Measurements from ENCODE around the gene CCDC106.

CCDC106 gene

DNA sequence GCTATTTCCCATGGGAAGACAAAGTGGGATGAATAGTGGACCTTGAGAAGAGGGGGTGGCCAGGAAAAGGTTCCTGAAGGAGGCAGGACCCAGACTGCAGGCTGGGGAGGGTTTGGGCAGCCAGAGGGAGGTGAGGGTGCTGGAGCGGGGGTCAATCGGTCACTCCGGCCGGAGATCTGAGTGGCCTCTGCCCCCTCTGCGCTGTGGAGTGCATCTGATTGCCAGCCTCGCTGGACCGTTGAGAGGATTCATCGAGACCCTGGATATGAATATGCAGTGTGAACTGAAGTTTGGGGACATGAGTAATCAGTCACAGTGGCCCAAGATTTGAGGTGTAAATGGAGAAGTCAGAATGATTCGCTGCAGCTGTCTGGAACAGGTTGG lies 12.7 kb upstream of the CCDC106 start:
- no peak for DNase-seq (ENCODE audit: low read depth, low spot score)
- H3K4me3 ChIP-seq (ENCODE audit: low read depth, low read length) = peak overlapping the region; percentile 100
- TF ChIP-seq, protein P1, sequence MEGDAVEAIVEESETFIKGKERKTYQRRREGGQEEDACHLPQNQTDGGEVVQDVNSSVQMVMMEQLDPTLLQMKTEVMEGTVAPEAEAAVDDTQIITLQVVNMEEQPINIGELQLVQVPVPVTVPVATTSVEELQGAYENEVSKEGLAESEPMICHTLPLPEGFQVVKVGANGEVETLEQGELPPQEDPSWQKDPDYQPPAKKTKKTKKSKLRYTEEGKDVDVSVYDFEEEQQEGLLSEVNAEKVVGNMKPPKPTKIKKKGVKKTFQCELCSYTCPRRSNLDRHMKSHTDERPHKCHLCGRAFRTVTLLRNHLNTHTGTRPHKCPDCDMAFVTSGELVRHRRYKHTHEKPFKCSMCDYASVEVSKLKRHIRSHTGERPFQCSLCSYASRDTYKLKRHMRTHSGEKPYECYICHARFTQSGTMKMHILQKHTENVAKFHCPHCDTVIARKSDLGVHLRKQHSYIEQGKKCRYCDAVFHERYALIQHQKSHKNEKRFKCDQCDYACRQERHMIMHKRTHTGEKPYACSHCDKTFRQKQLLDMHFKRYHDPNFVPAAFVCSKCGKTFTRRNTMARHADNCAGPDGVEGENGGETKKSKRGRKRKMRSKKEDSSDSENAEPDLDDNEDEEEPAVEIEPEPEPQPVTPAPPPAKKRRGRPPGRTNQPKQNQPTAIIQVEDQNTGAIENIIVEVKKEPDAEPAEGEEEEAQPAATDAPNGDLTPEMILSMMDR (IDR thresholded peaks at IDR 0.05; ENCODE audit: insufficient read depth, low read length, missing control alignments) = no peak
- POLR2A ChIA-PET = interaction anchor here (1.0 kb wide), 1 partner anchor 11 kb away, joined by 4 read pairs; the partner anchor contains the start of gene ZNF784
- CTCF ChIA-PET = interaction anchor here (1.3 to 9.1 kb wide), 5 partner anchors 11 to 31 kb away, joined by 3 to 74 read pairs (median 29); partner anchors contain the start of genes CCDC106 and ZNF784

DNA sequence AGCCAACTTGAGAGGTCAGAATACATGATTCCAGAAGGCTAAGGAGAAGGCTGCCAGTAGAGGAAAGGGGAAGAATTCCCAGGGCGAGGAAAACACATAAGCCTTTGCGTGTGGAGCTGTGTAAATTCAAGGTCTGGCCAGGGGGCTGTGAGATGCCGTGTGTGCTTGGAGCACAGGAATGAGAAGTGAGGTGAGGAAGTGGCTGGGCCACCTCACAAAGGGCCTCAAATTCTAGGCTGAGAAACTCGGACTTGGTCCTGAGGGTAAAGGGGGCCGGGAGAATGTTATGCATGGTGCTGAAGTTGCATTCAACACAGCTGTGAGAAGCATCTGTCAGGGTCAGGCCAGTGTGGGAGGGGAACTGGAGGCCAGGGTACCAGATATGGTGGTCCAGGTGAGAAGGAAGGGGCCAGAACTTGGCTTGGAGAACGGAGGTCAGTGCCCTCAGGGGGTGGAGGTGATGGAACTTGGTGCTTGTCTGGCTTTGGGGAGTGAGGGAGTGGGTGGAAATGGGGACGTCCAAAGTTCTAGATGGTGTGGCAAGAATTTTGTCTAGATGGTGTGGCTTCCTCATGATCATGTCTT lies 12.1 kb upstream of the CCDC106 start:
- TF ChIP-seq, protein P1 (IDR thresholded peaks at IDR 0.05; ENCODE audit: insufficient read depth, low read length, missing control alignments) = no peak
- CTCF ChIA-PET = interaction anchor here (1.3 to 9.1 kb wide), 6 partner anchors 10 to 32 kb away, joined by 3 to 74 read pairs (median 10); partner anchors contain the start of genes CCDC106, ZNF784 and ZNF865
- H3K4me3 ChIP-seq (ENCODE audit: low read depth, low read length) = peak overlapping the region; percentile 100
- POLR2A ChIA-PET = no interaction called here
- DNase-seq (ENCODE audit: low read depth, low spot score) = no peak

DNA sequence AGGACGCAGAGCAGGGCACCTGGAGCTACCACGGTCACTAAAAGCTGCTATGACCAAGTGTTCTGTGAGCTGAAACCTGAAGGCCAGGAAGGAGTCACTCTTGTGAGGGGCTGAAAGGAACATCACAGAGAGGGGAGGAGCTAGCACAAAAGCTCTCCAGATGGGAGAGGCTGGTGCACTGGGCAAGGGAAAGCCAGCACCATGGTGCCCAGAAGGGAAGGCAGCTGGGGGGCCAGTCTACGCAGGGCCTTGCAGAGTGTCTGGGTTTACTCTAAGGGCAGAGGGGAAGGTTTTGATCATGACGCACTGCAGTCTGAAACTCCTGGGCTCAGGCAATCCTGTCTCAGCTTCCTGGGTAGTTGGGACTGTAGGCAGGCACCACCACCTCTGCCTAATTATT lies 11.3 kb upstream of the CCDC106 start:
- TF ChIP-seq, protein P1 (IDR thresholded peaks at IDR 0.05; ENCODE audit: insufficient read depth, low read length, missing control alignments) = no peak
- ChIA-PET POLR2A (interaction anchor here (0.8 to 1.6 kb wide), 2 partner anchors 12 to 506 kb away, joined by 3 to 5 read pairs; partner anchors contain the start of gene ZNF784), CTCF (interaction anchor here (1.1 to 9.1 kb wide), 6 partner anchors 10 to 122 kb away, joined by 4 to 74 read pairs (median 10); partner anchors contain the start of genes CCDC106, ZNF784 and ZNF865)
- DNase-seq (ENCODE audit: low read depth, low spot score) = no peak
- 0 out of 2 replicates have a peak overlapping the region, but pooled peaks have one; percentile 10 for H3K4me3 ChIP-seq (ENCODE audit: low read depth, low read length)

DNA sequence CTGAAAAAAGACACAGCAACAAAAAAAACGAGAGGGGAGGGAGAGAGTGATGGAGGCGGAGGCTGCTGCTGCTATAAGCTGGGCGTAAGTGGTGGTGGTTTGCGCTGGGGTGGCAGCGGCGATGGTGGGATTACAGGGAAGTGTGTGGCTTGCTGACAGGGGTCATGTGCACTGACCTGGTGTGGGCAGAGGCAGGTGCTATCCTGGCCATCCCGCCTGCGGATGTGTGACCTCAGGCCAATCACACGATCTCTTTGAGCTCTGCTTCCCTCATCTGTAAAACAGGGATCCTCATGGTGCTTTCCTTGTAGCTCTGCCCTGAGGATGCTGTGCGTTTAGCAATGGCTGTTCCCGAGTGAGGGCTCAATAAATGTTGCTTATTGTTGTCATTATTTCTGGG lies 10.5 kb upstream of the CCDC106 start:
- CTCF ChIA-PET = interaction anchor here (0.6 to 9.1 kb wide), 7 partner anchors 12 to 496 kb away, joined by 3 to 74 read pairs (median 6); partner anchors contain the start of genes ZNF784 and ZNF865
- TF ChIP-seq, protein P1 (IDR thresholded peaks at IDR 0.05; ENCODE audit: insufficient read depth, low read length, missing control alignments) = no peak
- H3K4me3 ChIP-seq (ENCODE audit: low read depth, low read length) = no peak overlapping the region
- DNase-seq (ENCODE audit: low read depth, low spot score) = no peak
- POLR2A ChIA-PET = interaction anchor here (0.7 to 1.6 kb wide), 3 partner anchors 9 to 507 kb away, joined by 3 to 5 read pairs (median 3); partner anchors contain the start of gene ZNF784

DNA sequence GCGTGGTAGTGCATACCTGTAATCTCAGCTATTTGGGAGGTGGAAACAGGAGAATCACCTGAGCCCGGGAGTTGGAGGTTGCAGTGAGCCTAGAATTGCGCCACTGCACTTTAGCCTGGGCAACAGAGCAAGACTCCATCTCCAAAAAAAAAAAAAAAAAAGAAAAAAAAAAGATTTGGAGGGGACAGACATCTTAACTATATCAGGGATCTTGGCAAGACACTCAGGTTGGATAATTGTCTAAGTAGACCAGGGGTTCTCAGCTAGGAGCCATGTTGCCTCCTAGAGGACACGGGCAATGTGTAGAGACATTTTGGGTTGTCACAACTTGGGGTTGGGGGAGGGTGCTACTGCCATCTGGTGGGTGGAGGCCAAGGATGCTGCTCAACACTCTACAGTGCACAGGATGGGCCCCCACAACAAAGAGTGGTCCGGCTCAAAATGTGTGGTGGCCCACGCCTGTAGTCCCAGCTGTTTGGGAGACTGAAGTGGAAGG lies 9.1 kb upstream of the CCDC106 start:
- ChIA-PET CTCF (interaction anchor here (1.2 to 9.1 kb wide), 8 partner anchors 7 to 498 kb away, joined by 3 to 74 read pairs (median 5); partner anchors contain the start of genes U2AF2 and ZNF784), POLR2A (no interaction called here)
- TF ChIP-seq, protein P1 (IDR thresholded peaks at IDR 0.05; ENCODE audit: insufficient read depth, low read length, missing control alignments) = peak; percentile 30
- no peak overlapping the region for H3K4me3 ChIP-seq (ENCODE audit: low read depth, low read length)
- DNase-seq (ENCODE audit: low read depth, low spot score) = no peak

DNA sequence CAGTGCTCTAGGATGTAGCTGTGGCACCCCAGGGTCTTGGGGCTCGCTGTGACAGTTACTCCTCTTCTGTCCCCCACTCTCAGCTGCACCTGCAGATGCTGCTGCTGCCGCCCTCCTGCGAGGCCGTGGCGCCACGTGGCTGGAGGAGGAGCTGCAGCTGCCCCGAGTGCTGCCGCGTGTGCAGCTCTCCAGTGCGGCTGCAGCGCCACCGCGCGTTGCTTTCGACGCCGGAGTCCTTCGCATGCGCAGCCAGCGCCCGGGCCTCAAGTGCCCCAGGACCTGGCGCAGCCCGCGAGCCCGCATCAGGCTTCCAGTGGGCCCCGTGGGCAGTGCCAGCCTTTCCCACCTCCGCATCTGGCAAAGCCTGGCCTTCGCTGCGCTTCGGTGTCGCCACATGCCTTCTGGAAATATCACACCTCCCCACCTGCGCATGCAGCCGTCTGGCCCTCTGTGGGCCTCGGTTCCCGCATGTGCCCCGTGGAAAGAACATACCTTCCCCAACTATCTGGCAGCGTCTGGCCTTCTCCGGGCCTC lies 7.9 kb upstream of the CCDC106 start:
- TF ChIP-seq, protein P1 (IDR thresholded peaks at IDR 0.05; ENCODE audit: insufficient read depth, low read length, missing control alignments) = peak; percentile 71
- DNase-seq (ENCODE audit: low read depth, low spot score) = no peak
- H3K4me3 ChIP-seq (ENCODE audit: low read depth, low read length) = peak overlapping the region; percentile 74
- ChIA-PET CTCF (interaction anchor here (1.2 to 2.1 kb wide), 3 partner anchors 9 to 130 kb away, joined by 3 to 7 read pairs (median 3); partner anchors contain the start of gene U2AF2), POLR2A (interaction anchor here (0.6 kb wide), 1 partner anchor 152 kb away, joined by 3 read pairs; no protein-coding TSS in a partner anchor)

All from AG04449 (cell line).